GM21825 (cell line): ENCODE results near the gene C17orf107.

ENCODE experiments used
- ATAC-seq: cut with Tn5 transposase; IDR thresholded peaks from one replicate; pipeline ENCODE4 v1.9.1; 2021; ENCODE audit warnings: mild to moderate bottlenecking, moderate library complexity; ENCODE audit not compliant: unreplicated experiment

C17orf107 gene

DNA sequence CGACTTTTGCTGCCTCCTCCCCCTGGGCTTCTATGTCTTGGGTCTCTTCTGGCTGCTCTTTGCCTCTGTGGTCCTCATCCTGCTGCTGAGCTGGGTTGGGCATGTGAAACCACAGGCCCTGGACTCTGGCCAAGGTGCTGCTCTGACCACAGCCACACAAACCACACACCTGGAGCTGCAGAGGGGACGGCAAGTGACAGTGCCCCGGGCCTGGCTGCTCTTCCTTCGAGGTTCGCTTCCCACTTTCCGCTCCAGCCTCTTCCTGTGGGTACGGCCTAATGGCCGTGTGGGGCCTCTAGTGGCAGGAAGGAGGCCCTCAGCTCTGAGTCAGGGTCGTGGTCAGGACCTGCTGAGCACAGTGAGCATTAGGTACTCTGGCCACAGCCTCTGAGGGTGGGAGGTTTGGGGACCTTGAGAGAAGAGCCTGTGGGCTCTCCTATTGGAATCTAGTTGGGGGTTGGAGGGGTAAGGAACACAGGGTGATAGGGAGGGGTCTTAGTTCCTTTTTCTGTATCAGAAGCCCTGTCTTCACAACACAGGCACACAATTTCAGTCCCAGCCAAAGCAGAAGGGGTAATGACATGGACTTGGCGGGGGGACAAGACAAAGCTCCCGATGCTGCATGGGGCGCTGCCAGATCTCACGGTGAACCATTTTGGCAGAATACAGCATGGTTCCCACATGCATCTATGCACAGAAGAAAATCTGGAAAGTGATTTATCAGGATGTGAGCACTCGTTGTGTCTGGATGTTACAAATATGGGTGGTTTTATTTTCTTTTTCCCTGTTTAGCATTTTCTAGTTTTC lies 35.0 kb downstream of the C17orf107 start:
- ATAC-seq: no peak

- ATAC-seq: no peak
These were observed 36.3 kb downstream of the C17orf107 start for GRCh38 chr17:4935650-4936049.

- ATAC-seq: no peak
These were observed 37.1 kb downstream of the C17orf107 start for GRCh38 chr17:4936436-4936835.

DNA sequence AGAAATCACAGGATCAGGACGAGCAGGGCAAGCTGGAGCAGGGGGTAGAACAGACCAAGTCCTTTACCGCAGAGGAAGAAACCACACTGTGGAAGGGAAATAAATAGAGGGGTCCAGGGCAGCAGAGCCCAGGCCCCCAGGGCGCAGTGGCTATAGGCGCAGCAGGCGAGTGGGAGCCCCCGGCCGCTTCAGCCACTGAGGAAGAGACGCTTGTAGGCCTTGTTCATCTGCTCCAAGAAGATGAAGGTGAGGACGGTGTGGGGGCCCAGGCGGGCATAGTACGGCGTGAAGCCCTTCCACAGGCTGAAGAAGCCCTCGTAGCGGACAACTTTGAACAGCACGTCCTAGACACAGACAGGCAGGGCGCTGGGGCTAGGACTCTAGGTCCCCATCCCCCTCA lies 38.2 kb downstream of the C17orf107 start:
- ATAC-seq: no peak

DNA sequence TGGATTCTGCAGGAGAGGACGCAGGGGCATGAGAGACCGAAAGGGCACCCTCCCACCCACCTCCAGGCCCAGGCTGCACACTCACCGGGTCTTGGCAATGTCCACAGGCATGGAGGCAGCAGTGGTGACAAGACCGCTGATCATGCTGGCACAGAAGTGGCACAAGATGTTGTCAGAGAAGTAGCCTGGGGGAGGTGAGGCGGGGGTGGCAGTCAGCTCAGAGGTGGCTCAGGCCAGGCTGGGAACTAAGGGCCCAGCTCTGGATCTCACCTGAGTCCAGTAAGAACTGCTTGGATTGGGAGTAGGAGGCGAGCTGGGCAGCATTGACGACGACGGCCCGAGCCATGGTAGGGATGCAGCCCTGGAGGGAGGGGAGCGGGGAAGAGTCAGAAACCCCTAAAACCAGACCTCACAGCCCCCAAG lies 38.7 kb downstream of the C17orf107 start:
- ATAC-seq: no peak

- ATAC-seq: no peak
These were observed 39.6 kb downstream of the C17orf107 start for GRCh38 chr17:4938688-4939545.

GRCh38 chr17:4939546-4939795 lies 40.1 kb downstream of the C17orf107 start:
- ATAC-seq: no peak

DNA sequence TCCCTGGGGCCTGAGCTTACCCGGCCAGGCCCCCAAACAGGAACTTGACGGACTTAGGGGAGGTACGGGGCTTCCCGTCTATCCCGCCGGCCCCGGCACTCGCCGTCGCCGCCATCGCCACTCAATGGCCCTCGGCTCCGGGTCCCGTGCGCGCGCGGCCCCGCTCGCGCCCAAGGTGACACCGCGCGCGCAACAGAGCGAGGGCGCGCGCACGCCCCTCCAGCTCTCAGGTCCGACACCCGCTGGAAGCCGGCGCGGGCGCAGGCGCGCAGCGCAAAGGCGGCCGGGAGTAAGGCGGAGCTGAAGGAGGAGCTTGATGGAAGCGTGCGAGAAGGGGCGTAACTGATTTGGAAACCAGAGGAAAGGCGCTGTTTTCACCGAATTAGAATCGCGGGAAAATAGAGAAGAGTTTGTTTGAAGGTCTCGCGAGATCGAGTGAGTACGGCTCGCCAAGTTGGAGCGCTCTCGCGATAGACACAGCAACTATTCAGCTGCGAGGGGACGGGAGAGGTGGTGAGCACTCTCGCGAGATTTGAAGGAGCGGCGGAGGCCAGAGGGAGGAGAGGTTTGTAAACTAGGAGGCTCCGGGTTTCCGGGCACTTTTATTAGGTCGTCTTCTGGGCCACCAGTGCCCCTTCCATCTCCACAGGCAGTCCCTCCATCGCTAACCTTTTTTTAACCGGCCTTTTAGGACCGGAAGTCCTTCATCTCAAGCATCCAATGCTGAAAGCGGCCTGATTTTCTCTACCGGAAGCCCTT lies 40.6 kb downstream of the C17orf107 start, which contains the start of the genes RNF167 and SLC25A11:
Gene RNF167 (plus strand): TSS at position 473 of the 759 bp plus-strand sequence. CDS start 642 bp downstream, outside the sequence.
Gene SLC25A11 (minus strand): TSS at position 251 of the 759 bp plus-strand sequence. CDS start 136 bp downstream, at position 115.
- peak; percentile 64 for ATAC-seq

GRCh38 chr17:4940555-4941318 lies 41.4 kb downstream of the C17orf107 start:
- ATAC-seq: no peak

DNA sequence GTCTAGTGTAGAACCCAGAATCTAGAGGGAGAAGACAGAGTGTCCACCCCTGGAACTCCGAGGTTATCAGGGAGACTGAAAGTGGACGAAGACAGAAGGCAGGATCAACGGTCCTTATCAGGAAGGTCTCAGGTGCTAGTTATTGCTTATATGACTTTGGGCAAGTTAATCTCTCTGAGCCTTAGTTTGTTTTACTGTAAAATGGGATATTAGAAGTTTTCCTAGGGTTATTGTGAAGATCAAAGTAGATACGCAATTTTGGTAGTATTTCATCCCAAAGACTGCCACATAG lies 41.9 kb downstream of the C17orf107 start:
- no peak for ATAC-seq

GRCh38 chr17:4942760-4943508 lies 43.6 kb downstream of the C17orf107 start:
- no peak for ATAC-seq

GRCh38 chr17:4944163-4944553 lies 44.8 kb downstream of the C17orf107 start:
- ATAC-seq: no peak

- ATAC-seq: no peak
These were observed 45.3 kb downstream of the C17orf107 start for GRCh38 chr17:4944554-4945175.

GRCh38 chr17:4945176-4945943 lies 46.0 kb downstream of the C17orf107 start:
- ATAC-seq: peak; percentile 18

GRCh38 chr17:4945944-4946280 lies 46.6 kb downstream of the C17orf107 start:
- ATAC-seq: no peak

DNA sequence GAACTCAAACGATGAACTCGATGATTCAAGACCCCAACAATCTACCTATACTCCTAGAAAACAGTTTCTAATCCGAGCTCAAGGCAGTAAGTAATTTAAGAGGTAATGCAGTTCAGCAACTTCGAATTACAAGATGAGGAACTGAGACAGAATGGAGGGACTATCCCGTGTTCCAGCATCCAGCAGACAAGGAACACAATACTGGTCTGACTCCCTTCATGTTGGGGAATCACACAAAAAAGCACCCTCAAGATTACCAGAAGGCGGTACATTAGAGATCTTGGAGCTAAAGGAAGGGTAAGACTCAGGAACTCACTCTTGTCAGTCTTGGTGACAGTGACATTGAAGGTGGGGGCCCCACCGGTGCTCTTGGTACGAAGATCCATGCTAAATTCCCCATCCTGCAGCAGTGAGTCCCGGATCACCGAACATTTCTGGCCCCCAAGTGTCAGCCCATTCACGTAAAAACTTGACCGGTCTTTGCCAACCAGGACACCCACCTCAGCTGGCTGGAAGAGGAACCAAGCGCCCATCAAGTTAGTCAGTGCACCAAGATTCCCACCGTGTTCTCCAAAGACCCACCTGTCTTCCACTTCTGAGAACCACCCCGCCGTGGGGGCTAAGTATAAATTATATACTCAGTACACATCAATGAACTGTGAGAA lies 47.1 kb downstream of the C17orf107 start:
- no peak for ATAC-seq

- no peak for ATAC-seq
These were observed 47.7 kb downstream of the C17orf107 start for GRCh38 chr17:4947010-4947410.

GRCh38 chr17:4947411-4948165 lies 48.3 kb downstream of the C17orf107 start:
- no peak for ATAC-seq
